Stomach (tissue), 9 donors: ENCODE results near the gene EHMT2. TPM values are rescaled to one million over a fixed set of nuclear protein-coding genes. Genes with fewer than 3 reads are reported as not detected.

ENCODE experiments used
- DNase-seq, 2 donors: peaks; one replicate each; pipeline versions ENCODE4 v3.0.0 to v3.0.0-alpha.2; 2013 to 2019
- H3K27ac ChIP-seq, 5 donors: fragments of 200-600 bp in 4 of 5; sonication (generic) in 4 of 5; one replicate each; pipeline ENCODE4 v1.5.1; 2013 to 2019; ENCODE audit warnings: mild to moderate bottlenecking in 1 of 5, moderate library complexity in 1 of 5
- H3K27me3 ChIP-seq, 3 donors: fragments of 200-600 bp; sonication (generic); one replicate each; pipeline ENCODE4 v1.5.1; 2017 to 2019; ENCODE audit warnings: mixed run types in 1 of 3
- H3K36me3 ChIP-seq, 4 donors: fragments of 200-600 bp; sonication (generic); 1 replicate in 3 of 4; 2 replicates in 1 of 4; pipeline ENCODE4 v1.5.1; 2016 to 2019
- H3K4me1 ChIP-seq, 4 donors: fragments of 200-600 bp; sonication (generic); one replicate each; pipeline ENCODE4 v1.5.1; 2016 to 2019
- H3K4me3 ChIP-seq, 4 donors: fragments of 200-600 bp; sonication (generic) in 3 of 4; one replicate each; pipeline ENCODE4 v1.5.1; 2016 to 2019; ENCODE audit warnings: mild to moderate bottlenecking in 1 of 4
- H3K9me3 ChIP-seq, 4 donors: fragments of 200-600 bp; sonication (generic); one replicate each; pipeline ENCODE4 v1.5.1; 2016 to 2019
- EP300 ChIP-seq: sonication (generic); formaldehyde crosslinking; IDR thresholded peaks from one replicate; pipeline ENCODE4 v1.6.1; 2017; ENCODE audit warnings: antibody characterized with exemption
- POLR2A ChIP-seq, 4 donors: fragments of 450-650 bp; IDR thresholded peaks; one replicate each; pipeline ENCODE4 v1.6.1; 2016; ENCODE audit warnings: antibody characterized with exemption in 4 of 4, control low read depth in 2 of 4, mild to moderate bottlenecking in 1 of 4, moderate library complexity in 1 of 4
- POLR2AphosphoS5 ChIP-seq, 3 donors: sonication (generic); formaldehyde crosslinking; IDR thresholded peaks; one replicate each; pipeline ENCODE4 v1.6.1; 2016; ENCODE audit warnings: antibody characterized with exemption in 3 of 3
- WGBS, 5 donors: extraction: QIAGEN DNeasy Blood & Tissue Kit in 3 of 5; methylation state at CpG; one replicate each; pipeline versions ENCODE4 v1.1.5 to v1.1.7; 2013 to 2018; 5-methylcytosine and 5-hydroxymethylcytosine counted together
- intact Hi-C: fragments of 100-400 bp; cut with DNase I; formaldehyde crosslinking; loops from one replicate; pipeline ENCODE4 v1.15.1; 2023; ENCODE audit warnings: low total_unique reads
- polyA plus RNA-seq, 3 donors: library from polyadenylated mRNA; stranded (reverse); fragments of 200-250 nt; gene quantifications; one replicate each; pipeline ENCODE4 v1.2.3, GENCODE V29; 2013
- total RNA-seq, 5 donors: library from RNA; depleted of rRNA; stranded (reverse); fragments of >200 nt; gene quantifications; one replicate each; pipeline versions ENCODE4 v1.1.0 to v1.2.3, GENCODE V29; 2014 to 2016
- TF ChIP-seq, protein P1 (sequence below), 7 experiments: fragments of 450-650 bp in 4 of 7; fragments of 200-600 bp in 3 of 7; sonication (generic) in 3 of 7; IDR thresholded peaks; one replicate each; pipeline ENCODE4 v1.5.1; 2016 to 2019; ENCODE audit warnings: antibody characterized with exemption in 7 of 7, control low read depth in 2 of 7, mild to moderate bottlenecking in 1 of 7
- donor health status: healthy with polysubstance abuse.
- donor health status: Bipolar disorder and iron deficiency.
- donor health status: healthy.

EHMT2 gene
- total and polyA plus RNA-seq, 8 donors: 12.1 to 58.0 (median 33.5) TPM

DNA sequence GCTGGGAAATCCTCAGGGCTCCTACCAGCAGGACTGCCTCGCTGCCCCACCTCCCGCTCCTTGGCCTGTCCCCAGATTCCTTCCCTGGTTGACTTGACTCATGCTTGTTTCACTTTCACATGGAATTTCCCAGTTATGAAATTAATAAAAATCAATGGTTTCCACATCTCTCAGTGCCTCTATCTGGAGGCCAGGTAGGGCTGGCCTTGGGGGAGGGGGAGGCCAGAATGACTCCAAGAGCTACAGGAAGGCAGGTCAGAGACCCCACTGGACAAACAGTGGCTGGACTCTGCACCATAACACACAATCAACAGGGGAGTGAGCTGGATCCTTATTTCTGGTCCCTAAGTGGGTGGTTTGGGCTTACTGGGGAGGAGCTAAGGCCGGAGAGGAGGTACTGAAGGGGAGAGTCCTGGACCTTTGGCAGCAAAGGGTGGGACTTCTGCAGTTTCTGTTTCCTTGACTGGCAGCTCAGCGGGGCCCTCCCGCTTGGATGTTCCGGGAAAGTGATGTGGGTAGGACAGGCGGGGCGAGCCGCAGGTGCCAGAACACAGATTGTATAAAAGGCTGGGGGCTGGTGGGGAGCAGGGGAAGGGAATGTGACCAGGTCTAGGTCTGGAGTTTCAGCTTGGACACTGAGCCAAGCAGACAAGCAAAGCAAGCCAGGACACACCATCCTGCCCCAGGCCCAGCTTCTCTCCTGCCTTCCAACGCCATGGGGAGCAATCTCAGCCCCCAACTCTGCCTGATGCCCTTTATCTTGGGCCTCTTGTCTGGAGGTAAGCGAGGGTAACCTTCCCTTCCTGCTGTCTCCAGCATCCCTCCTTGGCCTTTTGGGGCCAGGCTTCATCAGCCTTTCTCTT lies 48.2 kb upstream of the EHMT2 start, which contains the start of gene CFB:
CFB (plus strand) TSS at position 589 of the 863 bp plus-strand sequence; CDS start at position 716, 127 bp downstream.
- DNase-seq: peak; percentile 89
- TF ChIP-seq POLR2AphosphoS5 (IDR thresholded peaks at IDR 0.05): peak in 2 of 3 donors; percentile 60 to 80
- TF ChIP-seq, protein P1, sequence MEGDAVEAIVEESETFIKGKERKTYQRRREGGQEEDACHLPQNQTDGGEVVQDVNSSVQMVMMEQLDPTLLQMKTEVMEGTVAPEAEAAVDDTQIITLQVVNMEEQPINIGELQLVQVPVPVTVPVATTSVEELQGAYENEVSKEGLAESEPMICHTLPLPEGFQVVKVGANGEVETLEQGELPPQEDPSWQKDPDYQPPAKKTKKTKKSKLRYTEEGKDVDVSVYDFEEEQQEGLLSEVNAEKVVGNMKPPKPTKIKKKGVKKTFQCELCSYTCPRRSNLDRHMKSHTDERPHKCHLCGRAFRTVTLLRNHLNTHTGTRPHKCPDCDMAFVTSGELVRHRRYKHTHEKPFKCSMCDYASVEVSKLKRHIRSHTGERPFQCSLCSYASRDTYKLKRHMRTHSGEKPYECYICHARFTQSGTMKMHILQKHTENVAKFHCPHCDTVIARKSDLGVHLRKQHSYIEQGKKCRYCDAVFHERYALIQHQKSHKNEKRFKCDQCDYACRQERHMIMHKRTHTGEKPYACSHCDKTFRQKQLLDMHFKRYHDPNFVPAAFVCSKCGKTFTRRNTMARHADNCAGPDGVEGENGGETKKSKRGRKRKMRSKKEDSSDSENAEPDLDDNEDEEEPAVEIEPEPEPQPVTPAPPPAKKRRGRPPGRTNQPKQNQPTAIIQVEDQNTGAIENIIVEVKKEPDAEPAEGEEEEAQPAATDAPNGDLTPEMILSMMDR (IDR thresholded peaks at IDR 0.05): peak in 1 of 7 experiments; percentile 2
- no peak for TF ChIP-seq EP300
- Histone ChIP-seq H3K27ac (peak within 1 kb of the TSS; percentile 71 to 93 (median 86)), H3K36me3 (peaks cover 0 to 17% (median 5%) of the 10 kb centered on the region in 4 donors), H3K9me3 (no peaks in the 10 kb centered on the region), H3K4me3 (peak within 1 kb of the TSS; percentile 22 to 48 (median 30)), H3K4me1 (peaks cover 8 to 37% (median 18%) of the 10 kb centered on the region in 4 donors), H3K27me3 (no peaks in the 10 kb centered on the region)
- 12 to 34% (median 22%) methylated on average over 10 to 11 of the region's 11 CpGs for WGBS, 5 donors
- intact Hi-C loops: no loop called here

DNA sequence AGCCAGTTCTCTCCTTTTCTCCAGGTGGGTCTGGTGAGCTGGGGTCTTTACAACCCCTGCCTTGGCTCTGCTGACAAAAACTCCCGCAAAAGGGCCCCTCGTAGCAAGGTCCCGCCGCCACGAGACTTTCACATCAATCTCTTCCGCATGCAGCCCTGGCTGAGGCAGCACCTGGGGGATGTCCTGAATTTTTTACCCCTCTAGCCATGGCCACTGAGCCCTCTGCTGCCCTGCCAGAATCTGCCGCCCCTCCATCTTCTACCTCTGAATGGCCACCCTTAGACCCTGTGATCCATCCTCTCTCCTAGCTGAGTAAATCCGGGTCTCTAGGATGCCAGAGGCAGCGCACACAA lies 47.6 kb upstream of the EHMT2 start:
- H3K4me3 ChIP-seq: peak overlapping the region; percentile 11 to 48 (median 30)
- peak overlapping the region; percentile 71 to 93 (median 86) for H3K27ac ChIP-seq
- peaks cover 8 to 37% (median 18%) of the 10 kb centered on the region in 4 donors for H3K4me1 ChIP-seq
- DNase-seq: no peak
- 43 to 60% (median 50%) methylated on average over 7 to 9 of the region's 9 CpGs for WGBS, 5 donors
- H3K9me3 ChIP-seq: no peaks in the 10 kb centered on the region
- H3K27me3 ChIP-seq: no peaks in the 10 kb centered on the region
- peaks cover 0 to 11% (median 2%) of the 10 kb centered on the region in 4 donors for H3K36me3 ChIP-seq
- TF ChIP-seq EP300: no peak
- TF ChIP-seq, protein P1 (IDR thresholded peaks at IDR 0.05): peak in 1 of 7 experiments; percentile 5
- intact Hi-C loops: no loop called here

DNA sequence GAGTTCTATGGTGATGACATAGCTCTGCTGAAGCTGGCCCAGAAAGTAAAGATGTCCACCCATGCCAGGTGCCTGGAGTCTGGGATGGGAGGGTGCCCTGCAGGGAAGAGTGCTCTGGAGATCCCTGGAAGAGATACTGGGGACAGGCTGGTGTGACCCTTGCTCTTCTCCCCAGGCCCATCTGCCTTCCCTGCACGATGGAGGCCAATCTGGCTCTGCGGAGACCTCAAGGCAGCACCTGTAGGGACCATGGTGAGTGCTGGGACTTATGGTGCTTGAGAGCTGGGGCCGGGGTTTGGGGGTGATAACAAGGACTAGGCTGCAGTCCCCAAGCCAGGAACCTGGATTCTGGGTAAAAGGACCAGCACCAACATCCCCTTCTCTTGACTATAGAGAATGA lies 46.2 kb upstream of the EHMT2 start:
- no peak for DNase-seq
- peaks cover 8 to 37% (median 18%) of the 10 kb centered on the region in 4 donors for H3K4me1 ChIP-seq
- 81 to 94% (median 89%) methylated on average over 3 of the region's 3 CpGs for WGBS, 5 donors

DNA sequence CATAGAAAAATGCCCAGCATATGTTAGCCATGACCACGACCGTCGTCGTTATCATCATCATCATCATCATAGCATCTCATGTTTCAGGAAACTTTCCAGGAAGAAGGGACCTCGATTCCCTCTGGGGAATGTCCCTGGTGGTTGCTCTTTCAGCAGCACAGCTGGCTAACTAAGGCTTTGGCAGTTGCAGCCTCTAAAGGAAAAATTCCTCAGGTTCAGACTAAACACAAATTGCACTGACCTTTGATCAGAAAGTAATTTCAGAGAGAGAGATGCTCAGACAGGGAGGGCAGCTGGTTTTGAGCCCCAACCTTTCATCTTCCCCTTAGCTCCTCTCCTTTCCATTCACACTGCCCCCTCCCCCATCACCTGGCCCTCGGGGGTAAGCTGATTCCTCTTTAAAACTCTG lies 42.8 kb upstream of the EHMT2 start:
- no peaks in the 10 kb centered on the region for H3K27me3 ChIP-seq
- intact Hi-C loops: no loop called here
- H3K27ac ChIP-seq: no peak overlapping the region
- no peaks in the 10 kb centered on the region for H3K36me3 ChIP-seq
- H3K9me3 ChIP-seq: no peaks in the 10 kb centered on the region
- no peak for TF ChIP-seq POLR2A (IDR thresholded peaks at IDR 0.05)
- TF ChIP-seq EP300: no peak
- TF ChIP-seq, protein P1 (IDR thresholded peaks at IDR 0.05): no peak
- TF ChIP-seq POLR2AphosphoS5 (IDR thresholded peaks at IDR 0.05): no peak
- H3K4me1 ChIP-seq: peaks cover 5 to 11% (median 7%) of the 10 kb centered on the region in 4 donors
- 7 to 17% (median 9%) methylated on average over 6 of the region's 6 CpGs for WGBS, 5 donors
- DNase-seq: no peak
- H3K4me3 ChIP-seq: no peak overlapping the region

More for the DNA sequence above, 46.2 kb upstream of the EHMT2 start:
- TF ChIP-seq POLR2A (IDR thresholded peaks at IDR 0.05): no peak
- TF ChIP-seq, protein P1 (IDR thresholded peaks at IDR 0.05): no peak
- no peak for TF ChIP-seq POLR2AphosphoS5 (IDR thresholded peaks at IDR 0.05)
- no peak for TF ChIP-seq EP300
- H3K36me3 ChIP-seq: no peaks in the 10 kb centered on the region
- no peaks in the 10 kb centered on the region for H3K9me3 ChIP-seq
- H3K27ac ChIP-seq: no peak overlapping the region
- no peak overlapping the region for H3K4me3 ChIP-seq
- no peaks in the 10 kb centered on the region for H3K27me3 ChIP-seq
- intact Hi-C loops: no loop called here
